ENCODE measurements around the gene METTL21C.

DNA sequence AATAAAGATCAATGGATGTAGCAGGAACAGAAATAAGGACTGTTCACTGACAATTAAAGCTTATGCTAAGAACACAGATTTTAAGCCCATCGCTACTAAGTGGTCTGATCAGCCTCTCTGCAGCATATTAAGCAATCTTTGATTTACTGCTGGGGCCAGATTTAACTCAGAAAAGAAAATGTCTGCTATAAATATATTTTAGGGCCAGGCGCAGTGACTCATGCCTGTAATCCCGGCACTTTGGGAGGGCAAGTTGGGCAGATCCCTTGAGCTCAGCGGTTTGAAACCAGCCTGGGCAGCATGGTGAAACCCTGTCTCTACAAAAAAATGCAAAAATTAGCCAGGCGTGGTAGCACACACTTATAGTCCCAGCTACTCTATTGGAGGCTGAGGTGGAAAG lies 43.0 kb downstream of the METTL21C start:
- TF ChIP-seq, protein P1, sequence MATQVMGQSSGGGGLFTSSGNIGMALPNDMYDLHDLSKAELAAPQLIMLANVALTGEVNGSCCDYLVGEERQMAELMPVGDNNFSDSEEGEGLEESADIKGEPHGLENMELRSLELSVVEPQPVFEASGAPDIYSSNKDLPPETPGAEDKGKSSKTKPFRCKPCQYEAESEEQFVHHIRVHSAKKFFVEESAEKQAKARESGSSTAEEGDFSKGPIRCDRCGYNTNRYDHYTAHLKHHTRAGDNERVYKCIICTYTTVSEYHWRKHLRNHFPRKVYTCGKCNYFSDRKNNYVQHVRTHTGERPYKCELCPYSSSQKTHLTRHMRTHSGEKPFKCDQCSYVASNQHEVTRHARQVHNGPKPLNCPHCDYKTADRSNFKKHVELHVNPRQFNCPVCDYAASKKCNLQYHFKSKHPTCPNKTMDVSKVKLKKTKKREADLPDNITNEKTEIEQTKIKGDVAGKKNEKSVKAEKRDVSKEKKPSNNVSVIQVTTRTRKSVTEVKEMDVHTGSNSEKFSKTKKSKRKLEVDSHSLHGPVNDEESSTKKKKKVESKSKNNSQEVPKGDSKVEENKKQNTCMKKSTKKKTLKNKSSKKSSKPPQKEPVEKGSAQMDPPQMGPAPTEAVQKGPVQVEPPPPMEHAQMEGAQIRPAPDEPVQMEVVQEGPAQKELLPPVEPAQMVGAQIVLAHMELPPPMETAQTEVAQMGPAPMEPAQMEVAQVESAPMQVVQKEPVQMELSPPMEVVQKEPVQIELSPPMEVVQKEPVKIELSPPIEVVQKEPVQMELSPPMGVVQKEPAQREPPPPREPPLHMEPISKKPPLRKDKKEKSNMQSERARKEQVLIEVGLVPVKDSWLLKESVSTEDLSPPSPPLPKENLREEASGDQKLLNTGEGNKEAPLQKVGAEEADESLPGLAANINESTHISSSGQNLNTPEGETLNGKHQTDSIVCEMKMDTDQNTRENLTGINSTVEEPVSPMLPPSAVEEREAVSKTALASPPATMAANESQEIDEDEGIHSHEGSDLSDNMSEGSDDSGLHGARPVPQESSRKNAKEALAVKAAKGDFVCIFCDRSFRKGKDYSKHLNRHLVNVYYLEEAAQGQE (IDR thresholded peaks at IDR 0.05; ENCODE audit: insufficient read depth in 1 of 2, low read depth in 2 of 2, low read length in 2 of 2), result no peak
- TF ChIP-seq TAF1 (IDR thresholded peaks at IDR 0.05; ENCODE audit: borderline replicate concordance, insufficient read depth, low read length) (no peak), SIN3A (IDR thresholded peaks at IDR 0.05; ENCODE audit: borderline replicate concordance, insufficient read depth, low read length) (no peak), POLR2AphosphoS5 (IDR thresholded peaks at IDR 0.05; ENCODE audit: low read depth, low read length) (no peak)

All from PFSK-1 (cell line).